ENCODE results near the gene THAP5.

- no peak for TF ChIP-seq POLR2AphosphoS5 (IDR thresholded peaks at IDR 0.05)
- no peak for TF ChIP-seq CTCF (IDR thresholded peaks at IDR 0.05; ENCODE audit: poor library complexity, severe bottlenecking)
Measured at GRCh38 chr7:108561047-108561619, 8.4 kb downstream of the THAP5 start.

Data from neural cell (in vitro differentiated cells).